ENCODE data around the gene GLT8D1.

The GLT8D1 gene

GRCh38 chr3:52743152-52743551, 37.6 kb upstream of the GLT8D1 start:
- no peak overlapping the region for H2AFZ ChIP-seq (ENCODE audit: low read length)
- no peak overlapping the region for H3K4me2 ChIP-seq (ENCODE audit: insufficient read depth, low read length, poor library complexity, severe bottlenecking)
- H3K18ac ChIP-seq (ENCODE audit: low read length): no peak overlapping the region
- no CpG with 5 or more reads among the region's 5 CpGs for WGBS, 2 donors (ENCODE audit: extremely low coverage in 2 of 2, insufficient read length in 2 of 2, insufficient replicate concordance in 1 of 2)
- H2AK5ac ChIP-seq (ENCODE audit: low read depth, low read length): no peak overlapping the region
- H3K14ac ChIP-seq (ENCODE audit: low read length): no peak overlapping the region
- no peaks in the 10 kb centered on the region for H3K4me1 ChIP-seq (ENCODE audit: control insufficient read depth in 2 of 2, insufficient read depth in 1 of 2, low read depth in 1 of 2, low read length in 2 of 2)
- no peak overlapping the region for H3K9ac ChIP-seq (ENCODE audit: low read depth, low read length, poor library complexity)
- H2BK12ac ChIP-seq (ENCODE audit: low read length): no peak overlapping the region
- H3K9me3 ChIP-seq (replicated peaks in 1 of 2; ENCODE audit: control insufficient read depth in 2 of 2, insufficient read depth in 1 of 2, low read depth in 1 of 2, low read length in 2 of 2): peaks cover 0 to 18% of the 10 kb centered on the region in 2 donors
- no peak for DNase-seq (ENCODE audit: low spot score)
- H4K8ac ChIP-seq (ENCODE audit: low read depth, low read length): no peak overlapping the region
- H3K36me3 ChIP-seq (replicated peaks in 1 of 2; ENCODE audit: control insufficient read depth in 2 of 2, insufficient read depth in 2 of 2, low read length in 2 of 2): peaks cover 40 to 95% of the 10 kb centered on the region in 2 donors
- H3K79me1 ChIP-seq (ENCODE audit: low read depth, low read length): no peaks in the 10 kb centered on the region
- no peak overlapping the region for H2BK5ac ChIP-seq (ENCODE audit: low read length)
- H3K4me3 ChIP-seq (ENCODE audit: low read length in 2 of 2): no peak overlapping the region
- no peak overlapping the region for H3K23ac ChIP-seq (ENCODE audit: low read depth, low read length, poor library complexity)
- no peak overlapping the region for H4K91ac ChIP-seq (ENCODE audit: low read depth, low read length, poor library complexity)
- no peak overlapping the region for H3K4ac ChIP-seq (ENCODE audit: low read length)
- H2BK15ac ChIP-seq (ENCODE audit: low read length): no peak overlapping the region
- no peaks in the 10 kb centered on the region for H3K27me3 ChIP-seq (ENCODE audit: control insufficient read depth in 3 of 3, insufficient read depth in 3 of 3, low read depth in 1 of 3, low read length in 3 of 3)
- no peak overlapping the region for H3K27ac ChIP-seq (replicated peaks; ENCODE audit: low read length)
- H2BK120ac ChIP-seq (ENCODE audit: low read depth, low read length): no peak overlapping the region

DNA sequence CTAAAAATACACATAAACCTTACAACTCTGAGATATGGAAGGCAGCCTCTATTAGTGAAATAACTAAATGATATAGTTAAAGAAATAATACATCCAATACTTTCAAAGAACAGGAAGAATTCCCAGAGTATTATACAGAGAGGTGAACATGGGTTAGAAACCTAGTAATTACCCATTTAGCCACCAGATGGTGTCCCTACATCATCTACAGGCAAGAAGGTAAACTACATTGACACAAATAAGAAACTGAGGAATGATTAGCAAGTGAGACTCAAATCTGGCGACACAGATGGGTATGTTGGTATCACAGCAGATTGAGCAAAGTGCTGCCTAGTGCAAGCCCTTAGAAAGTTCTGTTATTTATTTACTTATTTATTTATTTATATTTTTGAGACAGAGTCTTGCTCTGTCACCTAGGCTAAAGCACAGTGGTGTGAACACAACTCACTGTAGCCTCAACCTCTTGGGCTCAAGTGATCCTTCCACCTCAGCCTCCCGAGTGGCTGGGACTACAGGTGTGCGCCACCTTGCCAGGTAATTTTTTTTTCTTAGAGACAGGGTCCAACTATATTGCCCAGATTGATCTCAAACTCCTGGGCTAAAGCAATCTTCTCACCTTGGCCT, 36.9 kb upstream of the GLT8D1 start:
- Histone ChIP-seq H3K23ac (ENCODE audit: low read depth, low read length, poor library complexity) (no peak overlapping the region), H4K8ac (ENCODE audit: low read depth, low read length) (no peak overlapping the region), H3K4me3 (ENCODE audit: low read length in 2 of 2) (no peak overlapping the region), H2BK12ac (ENCODE audit: low read length) (no peak overlapping the region), H2AK5ac (ENCODE audit: low read depth, low read length) (no peak overlapping the region), H2BK120ac (ENCODE audit: low read depth, low read length) (no peak overlapping the region), H3K36me3 (replicated peaks in 1 of 2; ENCODE audit: control insufficient read depth in 2 of 2, insufficient read depth in 2 of 2, low read length in 2 of 2) (peaks cover 41 to 96% of the 10 kb centered on the region in 2 donors), H3K4me2 (ENCODE audit: insufficient read depth, low read length, poor library complexity, severe bottlenecking) (no peak overlapping the region), H3K27me3 (ENCODE audit: control insufficient read depth in 3 of 3, insufficient read depth in 3 of 3, low read depth in 1 of 3, low read length in 3 of 3) (no peaks in the 10 kb centered on the region), H3K14ac (ENCODE audit: low read length) (no peak overlapping the region), H3K27ac (replicated peaks; ENCODE audit: low read length) (no peak overlapping the region), H2BK5ac (ENCODE audit: low read length) (no peak overlapping the region), H3K79me1 (ENCODE audit: low read depth, low read length) (no peaks in the 10 kb centered on the region), H3K9me3 (replicated peaks in 1 of 2; ENCODE audit: control insufficient read depth in 2 of 2, insufficient read depth in 1 of 2, low read depth in 1 of 2, low read length in 2 of 2) (peaks cover 0 to 18% of the 10 kb centered on the region in 2 donors), H2BK15ac (ENCODE audit: low read length) (no peak overlapping the region), H3K4ac (ENCODE audit: low read length) (no peak overlapping the region), H3K9ac (ENCODE audit: low read depth, low read length, poor library complexity) (no peak overlapping the region), H3K4me1 (ENCODE audit: control insufficient read depth in 2 of 2, insufficient read depth in 1 of 2, low read depth in 1 of 2, low read length in 2 of 2) (no peaks in the 10 kb centered on the region), H2AFZ (ENCODE audit: low read length) (no peak overlapping the region), H4K91ac (ENCODE audit: low read depth, low read length, poor library complexity) (no peak overlapping the region), H3K18ac (ENCODE audit: low read length) (no peak overlapping the region)
- no peak for DNase-seq (ENCODE audit: low spot score)
- WGBS, 2 donors (ENCODE audit: extremely low coverage in 2 of 2, insufficient read length in 2 of 2, insufficient replicate concordance in 1 of 2): no CpG with 5 or more reads among the region's 3 CpGs

DNA sequence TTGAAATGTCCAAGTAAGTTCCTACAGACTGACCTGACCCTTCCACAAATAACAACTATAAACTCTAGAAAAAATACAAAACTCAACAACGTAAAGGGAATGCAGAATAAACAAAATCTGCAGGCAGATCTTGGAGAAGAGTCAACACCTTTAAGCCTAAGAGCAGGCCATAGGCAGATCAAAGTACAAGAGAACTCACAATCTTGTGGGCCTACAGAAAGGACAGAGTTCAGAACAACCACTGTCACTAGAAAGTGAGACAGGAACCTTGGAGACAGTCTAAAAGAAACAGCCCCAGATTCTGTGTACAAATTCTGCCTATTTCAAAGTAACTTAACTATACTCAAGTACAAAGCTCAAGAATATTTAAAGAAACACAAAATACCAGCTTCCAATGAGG, 34.1 kb upstream of the GLT8D1 start:
- H3K27me3 ChIP-seq (ENCODE audit: control insufficient read depth in 3 of 3, insufficient read depth in 3 of 3, low read depth in 1 of 3, low read length in 3 of 3): no peaks in the 10 kb centered on the region
- no peaks in the 10 kb centered on the region for H3K79me1 ChIP-seq (ENCODE audit: low read depth, low read length)
- no peak overlapping the region for H2BK12ac ChIP-seq (ENCODE audit: low read length)
- no CpG with 5 or more reads among the region's 1 CpG for WGBS, 2 donors (ENCODE audit: extremely low coverage in 2 of 2, insufficient read length in 2 of 2, insufficient replicate concordance in 1 of 2)
- H3K9me3 ChIP-seq (replicated peaks in 1 of 2; ENCODE audit: control insufficient read depth in 2 of 2, insufficient read depth in 1 of 2, low read depth in 1 of 2, low read length in 2 of 2): peaks cover 0 to 29% of the 10 kb centered on the region in 2 donors
- no peaks in the 10 kb centered on the region for H3K4me1 ChIP-seq (ENCODE audit: control insufficient read depth in 2 of 2, insufficient read depth in 1 of 2, low read depth in 1 of 2, low read length in 2 of 2)
- H3K23ac ChIP-seq (ENCODE audit: low read depth, low read length, poor library complexity): no peak overlapping the region
- H2BK120ac ChIP-seq (ENCODE audit: low read depth, low read length): no peak overlapping the region
- no peak overlapping the region for H2BK15ac ChIP-seq (ENCODE audit: low read length)
- H4K8ac ChIP-seq (ENCODE audit: low read depth, low read length): no peak overlapping the region
- no peak overlapping the region for H3K18ac ChIP-seq (ENCODE audit: low read length)
- no peak overlapping the region for H3K9ac ChIP-seq (ENCODE audit: low read depth, low read length, poor library complexity)
- peaks cover 33 to 96% of the 10 kb centered on the region in 2 donors for H3K36me3 ChIP-seq (replicated peaks in 1 of 2; ENCODE audit: control insufficient read depth in 2 of 2, insufficient read depth in 2 of 2, low read length in 2 of 2)
- H2AFZ ChIP-seq (ENCODE audit: low read length): no peak overlapping the region
- no peak overlapping the region for H2BK5ac ChIP-seq (ENCODE audit: low read length)
- DNase-seq (ENCODE audit: low spot score): no peak
- H3K27ac ChIP-seq (replicated peaks; ENCODE audit: low read length): no peak overlapping the region
- H4K91ac ChIP-seq (ENCODE audit: low read depth, low read length, poor library complexity): no peak overlapping the region
- H3K4ac ChIP-seq (ENCODE audit: low read length): no peak overlapping the region
- no peak overlapping the region for H3K4me3 ChIP-seq (ENCODE audit: low read length in 2 of 2)
- no peak overlapping the region for H2AK5ac ChIP-seq (ENCODE audit: low read depth, low read length)
- no peak overlapping the region for H3K4me2 ChIP-seq (ENCODE audit: insufficient read depth, low read length, poor library complexity, severe bottlenecking)
- H3K14ac ChIP-seq (ENCODE audit: low read length): no peak overlapping the region

DNA sequence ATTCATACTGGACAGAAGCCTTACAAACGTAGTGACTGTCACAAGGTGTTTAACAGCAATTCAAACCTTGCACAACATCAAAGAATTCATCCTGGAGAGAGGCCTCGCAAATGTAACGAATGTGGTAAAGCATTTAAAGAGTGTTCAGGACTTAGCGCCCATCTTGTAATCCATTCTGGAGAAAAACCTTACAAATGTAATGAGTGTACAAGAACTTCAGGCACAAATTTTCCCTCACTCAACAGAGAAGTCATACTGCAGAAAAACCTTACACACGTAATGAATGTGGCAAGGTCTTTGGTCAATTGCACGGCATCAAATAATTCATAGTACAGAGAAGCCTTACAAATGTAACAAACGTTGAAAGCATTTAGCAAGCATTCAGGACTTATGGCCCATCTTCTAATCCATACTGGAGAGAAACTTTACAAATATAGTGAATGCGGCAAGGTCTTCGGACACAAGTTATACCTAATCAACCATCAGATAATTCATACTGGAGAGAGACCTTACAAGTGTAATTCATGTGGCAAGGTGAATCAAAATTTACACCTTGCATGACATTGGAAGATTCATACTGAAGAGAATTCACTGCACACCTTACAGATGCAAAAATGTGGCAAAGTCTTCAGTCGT, 27.8 kb upstream of the GLT8D1 start:
- no peak for DNase-seq (ENCODE audit: low spot score)
- H3K36me3 ChIP-seq (replicated peaks in 1 of 2; ENCODE audit: control insufficient read depth in 2 of 2, insufficient read depth in 2 of 2, low read length in 2 of 2): peaks cover 23 to 92% of the 10 kb centered on the region in 2 donors
- H2BK15ac ChIP-seq (ENCODE audit: low read length): no peak overlapping the region
- H2BK12ac ChIP-seq (ENCODE audit: low read length): no peak overlapping the region
- H4K8ac ChIP-seq (ENCODE audit: low read depth, low read length): no peak overlapping the region
- no CpG with 5 or more reads among the region's 10 CpGs for WGBS, 2 donors (ENCODE audit: extremely low coverage in 2 of 2, insufficient read length in 2 of 2, insufficient replicate concordance in 1 of 2)
- H3K27ac ChIP-seq (replicated peaks; ENCODE audit: low read length): no peak overlapping the region
- no peak overlapping the region for H3K23ac ChIP-seq (ENCODE audit: low read depth, low read length, poor library complexity)
- no peak overlapping the region for H2BK5ac ChIP-seq (ENCODE audit: low read length)
- H3K14ac ChIP-seq (ENCODE audit: low read length): no peak overlapping the region
- no peak overlapping the region for H3K4me3 ChIP-seq (ENCODE audit: low read length in 2 of 2)
- no peaks in the 10 kb centered on the region for H3K79me1 ChIP-seq (ENCODE audit: low read depth, low read length)
- no peak overlapping the region for H3K18ac ChIP-seq (ENCODE audit: low read length)
- no peaks in the 10 kb centered on the region for H3K27me3 ChIP-seq (ENCODE audit: control insufficient read depth in 3 of 3, insufficient read depth in 3 of 3, low read depth in 1 of 3, low read length in 3 of 3)
- H3K4me2 ChIP-seq (ENCODE audit: insufficient read depth, low read length, poor library complexity, severe bottlenecking): no peak overlapping the region
- H4K91ac ChIP-seq (ENCODE audit: low read depth, low read length, poor library complexity): no peak overlapping the region
- H2AFZ ChIP-seq (ENCODE audit: low read length): no peak overlapping the region
- H3K4me1 ChIP-seq (ENCODE audit: control insufficient read depth in 2 of 2, insufficient read depth in 1 of 2, low read depth in 1 of 2, low read length in 2 of 2): no peaks in the 10 kb centered on the region
- no peak overlapping the region for H2AK5ac ChIP-seq (ENCODE audit: low read depth, low read length)
- no peak overlapping the region for H3K9ac ChIP-seq (ENCODE audit: low read depth, low read length, poor library complexity)
- no peak overlapping the region for H2BK120ac ChIP-seq (ENCODE audit: low read depth, low read length)
- peaks cover 4 to 49% of the 10 kb centered on the region in 2 donors for H3K9me3 ChIP-seq (replicated peaks in 1 of 2; ENCODE audit: control insufficient read depth in 2 of 2, insufficient read depth in 1 of 2, low read depth in 1 of 2, low read length in 2 of 2)
- H3K4ac ChIP-seq (ENCODE audit: low read length): no peak overlapping the region

All from neuronal stem cell (in vitro differentiated cells).